GM20000 (cell line): ENCODE measurements around the gene MTARC1.

Experiments used
- DNase-seq: peaks from one replicate; pipeline ENCODE4 v3.0.0; 2012; ENCODE audit warnings: low spot score
- TF ChIP-seq, protein P1 (sequence below): IDR thresholded peaks from 2 replicates; pipeline ENCODE4 v1.5.1; 2012; ENCODE audit warnings: mild to moderate bottlenecking, control low read depth; ENCODE audit errors: extremely low read depth, missing control alignments

Gene MTARC1

GRCh38 chr1:220759147-220759546 is 27.6 kb upstream of the MTARC1 start:
- no peak for DNase-seq
- TF ChIP-seq, protein P1, sequence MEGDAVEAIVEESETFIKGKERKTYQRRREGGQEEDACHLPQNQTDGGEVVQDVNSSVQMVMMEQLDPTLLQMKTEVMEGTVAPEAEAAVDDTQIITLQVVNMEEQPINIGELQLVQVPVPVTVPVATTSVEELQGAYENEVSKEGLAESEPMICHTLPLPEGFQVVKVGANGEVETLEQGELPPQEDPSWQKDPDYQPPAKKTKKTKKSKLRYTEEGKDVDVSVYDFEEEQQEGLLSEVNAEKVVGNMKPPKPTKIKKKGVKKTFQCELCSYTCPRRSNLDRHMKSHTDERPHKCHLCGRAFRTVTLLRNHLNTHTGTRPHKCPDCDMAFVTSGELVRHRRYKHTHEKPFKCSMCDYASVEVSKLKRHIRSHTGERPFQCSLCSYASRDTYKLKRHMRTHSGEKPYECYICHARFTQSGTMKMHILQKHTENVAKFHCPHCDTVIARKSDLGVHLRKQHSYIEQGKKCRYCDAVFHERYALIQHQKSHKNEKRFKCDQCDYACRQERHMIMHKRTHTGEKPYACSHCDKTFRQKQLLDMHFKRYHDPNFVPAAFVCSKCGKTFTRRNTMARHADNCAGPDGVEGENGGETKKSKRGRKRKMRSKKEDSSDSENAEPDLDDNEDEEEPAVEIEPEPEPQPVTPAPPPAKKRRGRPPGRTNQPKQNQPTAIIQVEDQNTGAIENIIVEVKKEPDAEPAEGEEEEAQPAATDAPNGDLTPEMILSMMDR = no peak

- TF ChIP-seq, protein P1 = no peak
- no peak for DNase-seq
These were observed 24.9 kb upstream of the MTARC1 start for GRCh38 chr1:220761688-220762427.

GRCh38 chr1:220764757-220765156 is 22.0 kb upstream of the MTARC1 start:
- DNase-seq = no peak
- TF ChIP-seq, protein P1 = no peak

DNA sequence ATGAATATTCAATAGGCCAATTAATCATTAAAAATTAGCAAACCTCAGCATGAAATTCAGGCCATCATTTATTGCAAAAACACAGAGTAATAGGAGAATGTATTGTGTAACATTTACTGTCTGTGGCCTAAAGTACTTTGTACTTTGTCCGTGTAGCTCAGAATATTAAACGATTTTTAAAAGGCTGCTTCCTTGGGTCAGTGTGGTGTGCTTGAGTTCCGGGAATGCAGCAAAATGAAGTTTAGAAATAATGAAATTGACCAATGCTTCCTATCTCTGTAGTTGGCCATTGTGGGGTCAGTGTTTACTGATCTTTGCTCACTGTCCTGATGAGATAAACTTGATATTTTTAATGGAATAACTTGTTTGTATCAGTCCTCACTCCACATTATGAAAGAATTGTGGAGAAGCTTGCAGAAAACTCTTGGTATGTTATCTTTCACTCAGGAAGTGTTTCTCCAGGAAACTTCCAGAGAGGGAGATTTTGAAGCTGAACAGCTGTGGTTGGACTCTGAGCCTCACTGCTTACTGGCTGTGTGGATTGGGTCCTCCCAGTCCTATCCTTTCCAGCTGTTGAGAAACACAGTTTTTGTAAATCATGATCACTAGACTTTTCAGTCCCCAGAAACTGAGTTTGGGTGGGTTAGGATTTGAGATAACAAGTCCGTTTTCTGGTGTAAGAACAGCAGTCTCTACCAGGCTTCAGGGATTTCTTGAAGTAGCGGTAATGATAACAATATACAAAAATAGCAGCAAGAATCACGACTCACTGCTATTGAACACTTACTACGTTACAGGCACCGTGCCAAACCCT is 19.2 kb upstream of the MTARC1 start:
- DNase-seq = no peak
- TF ChIP-seq, protein P1 = no peak

DNA sequence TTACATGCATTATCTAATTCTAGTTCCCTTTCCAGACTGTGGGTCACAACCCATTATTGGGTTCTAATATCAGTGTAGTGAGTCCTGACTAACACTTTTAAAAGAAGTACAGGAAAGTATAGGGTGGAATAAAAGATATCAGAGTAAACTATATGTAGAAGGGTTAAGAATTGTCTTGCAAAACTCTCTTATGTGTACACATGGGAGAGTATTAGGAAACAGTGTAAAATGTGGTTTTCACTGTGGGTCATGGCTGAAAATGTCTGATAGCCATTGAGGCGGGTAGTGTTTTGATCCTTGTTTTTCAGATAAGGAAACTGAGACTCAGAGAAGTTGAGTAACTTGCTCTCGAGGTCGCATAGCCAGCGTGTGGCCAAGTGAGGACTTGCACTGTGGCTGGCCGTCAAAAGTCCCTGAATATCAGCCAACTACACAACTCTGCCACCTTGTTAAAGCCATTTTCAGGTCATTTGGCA is 18.5 kb upstream of the MTARC1 start:
- TF ChIP-seq, protein P1 = no peak
- DNase-seq = no peak

GRCh38 chr1:220769205-220769604 is 17.5 kb upstream of the MTARC1 start:
- no peak for DNase-seq
- TF ChIP-seq, protein P1 = no peak
